DOHH2 (cell line): Measurements from ENCODE around the gene KRTAP22-1.

Source experiments
- H3F3A ChIP-seq: fragments of 200-600 bp; sonication (generic), shearing (Covaris generic); 2 replicates; pipeline ENCODE4 v1.6.0; 2016; ENCODE audit warnings: antibody characterized with exemption, mild to moderate bottlenecking; ENCODE audit not compliant: control insufficient read depth, insufficient read depth
- H3K27ac ChIP-seq: fragments of 200-600 bp; sonication (generic); 2 replicates; pipeline ENCODE4 v1.5.1; 2014; ENCODE audit warnings: low read depth, mild to moderate bottlenecking, low read length, moderate library complexity
- H3K27me3 ChIP-seq: fragments of 200-600 bp; sonication (generic); 2 replicates; pipeline ENCODE4 v1.6.1; 2014; ENCODE audit warnings: mild to moderate bottlenecking, low read length, mixed read lengths; ENCODE audit not compliant: control insufficient read depth
- H3K36me3 ChIP-seq: fragments of 200-600 bp; sonication (generic); 2 replicates; pipeline ENCODE4 v1.6.1; 2014; ENCODE audit warnings: mild to moderate bottlenecking, low read length, moderate library complexity, mixed read lengths; ENCODE audit not compliant: control insufficient read depth
- H3K4me1 ChIP-seq: fragments of 200-600 bp; sonication (generic); 2 replicates; pipeline ENCODE4 v1.6.1; 2014; ENCODE audit warnings: mild to moderate bottlenecking, low read length, mixed read lengths; ENCODE audit not compliant: control insufficient read depth
- H3K4me2 ChIP-seq: fragments of 200-600 bp; sonication (generic); 2 replicates; pipeline ENCODE4 v1.6.0; 2014; ENCODE audit warnings: mild to moderate bottlenecking, low read length, moderate library complexity
- H3K4me3 ChIP-seq: fragments of 200-600 bp; sonication (generic); 2 replicates; pipeline ENCODE4 v1.5.1; 2014; ENCODE audit warnings: mild to moderate bottlenecking, low read length, mixed read lengths
- H3K79me2 ChIP-seq: fragments of 200-600 bp; sonication (generic); 2 replicates; pipeline ENCODE4 v1.6.1; 2014; ENCODE audit warnings: mild to moderate bottlenecking, low read length, mixed read lengths; ENCODE audit not compliant: control insufficient read depth
- H3K9me2 ChIP-seq: fragments of 200-600 bp; sonication (generic); replicated peaks from 2 replicates; pipeline ENCODE4 v1.6.1; 2014; ENCODE audit warnings: mild to moderate bottlenecking, low read length, mixed read lengths; ENCODE audit not compliant: control insufficient read depth
- H3K9me3 ChIP-seq: fragments of 200-600 bp; sonication (generic); 2 replicates; pipeline ENCODE4 v1.6.1; 2014; ENCODE audit warnings: antibody characterized with exemption, low read length, mixed read lengths; ENCODE audit not compliant: control insufficient read depth, insufficient read depth
- H4K20me1 ChIP-seq: fragments of 200-600 bp; sonication (generic); 2 replicates; pipeline ENCODE4 v1.6.0; 2014; ENCODE audit warnings: low read depth, mild to moderate bottlenecking, antibody characterized with exemption, low read length, moderate library complexity; ENCODE audit not compliant: control insufficient read depth, insufficient read depth
- CTCF ChIP-seq: fragments of 200-600 bp; sonication (generic); IDR thresholded peaks from one replicate; pipeline ENCODE4 v1.5.1; 2014; ENCODE audit warnings: antibody characterized with exemption, mild to moderate bottlenecking, low read depth, low read length; ENCODE audit not compliant: poor library complexity, severe bottlenecking
- EZH2phosphoT487 ChIP-seq: fragments of 200-600 bp; sonication (generic); IDR thresholded peaks from 2 replicates; pipeline ENCODE4 v1.6.1; 2017; ENCODE audit warnings: borderline replicate concordance, mild to moderate bottlenecking, antibody characterized with exemption, low read length, moderate library complexity, mixed read lengths

KRTAP22-1 gene

GRCh38 chr21:30623362-30623761 is 22.5 kb downstream of the KRTAP22-1 start:
- Histone ChIP-seq H3K4me2 (no peak overlapping the region), H3K27me3 (no peaks in the 10 kb centered on the region), H3K36me3 (no peaks in the 10 kb centered on the region), H3F3A (no peaks in the 10 kb centered on the region), H3K79me2 (no peaks in the 10 kb centered on the region), H3K9me3 (peaks cover 2% of the 10 kb centered on the region; the same call in 1 of the 2 replicates), H3K9me2 (no peaks in the 10 kb centered on the region), H3K4me3 (no peak overlapping the region), H4K20me1 (no peaks in the 10 kb centered on the region), H3K4me1 (no peaks in the 10 kb centered on the region), H3K27ac (no peak overlapping the region)
- TF ChIP-seq EZH2phosphoT487 (no peak), CTCF (no peak)

GRCh38 chr21:30625449-30626165 is 24.7 kb downstream of the KRTAP22-1 start:
- Histone ChIP-seq H3K36me3 (no peaks in the 10 kb centered on the region), H3K27ac (no peak overlapping the region), H3K9me2 (no peaks in the 10 kb centered on the region), H3K79me2 (no peaks in the 10 kb centered on the region), H3K4me1 (no peaks in the 10 kb centered on the region), H4K20me1 (no peaks in the 10 kb centered on the region), H3K4me2 (no peak overlapping the region), H3K9me3 (peaks cover 2% of the 10 kb centered on the region; the same call in 1 of the 2 replicates), H3K4me3 (no peak overlapping the region), H3K27me3 (no peaks in the 10 kb centered on the region), H3F3A (no peaks in the 10 kb centered on the region)
- TF ChIP-seq EZH2phosphoT487 (no peak), CTCF (no peak)

- TF ChIP-seq CTCF: no peak
- TF ChIP-seq EZH2phosphoT487: no peak
- Histone ChIP-seq H3K9me3 (peaks cover 5% of the 10 kb centered on the region; the same call in 1 of the 2 replicates), H3K9me2 (no peaks in the 10 kb centered on the region), H3K27ac (no peak overlapping the region), H4K20me1 (no peaks in the 10 kb centered on the region), H3K79me2 (no peaks in the 10 kb centered on the region), H3K36me3 (no peaks in the 10 kb centered on the region), H3K4me3 (no peak overlapping the region), H3K27me3 (no peaks in the 10 kb centered on the region), H3K4me1 (no peaks in the 10 kb centered on the region), H3F3A (no peaks in the 10 kb centered on the region), H3K4me2 (no peak overlapping the region)
These were observed 27.2 kb downstream of the KRTAP22-1 start for GRCh38 chr21:30628109-30628508.
